Endothelial cell of umbilical vein (primary cell): ENCODE measurements around the gene RPS19BP1. TPM values are rescaled to one million over a fixed set of nuclear protein-coding genes. Genes with fewer than 3 reads are reported as not detected.

ENCODE experiments used
- BruUV-seq: library from RNA; stranded (reverse); fragments of 400-500 nt; replicated peaks from 2 replicates; lab custom pipeline; 2021; lab: Mats Ljungman, UMichigan
- CTCF ChIA-PET: fragments of 300-600, 350-600 bp; sonication (Branson Sonifier 250); formaldehyde crosslinking; loops from one replicate; lab custom pipeline; 2021; ENCODE audit warnings: antibody characterized with exemption, inconsistent platforms; lab: Charles Lee
- POLR2A ChIA-PET: fragments of 300-600, 350-600 bp; sonication (Branson Sonifier 250); formaldehyde crosslinking; loops from one replicate; lab custom pipeline; 2021; ENCODE audit warnings: antibody characterized with exemption, inconsistent platforms; lab: Charles Lee
- DNase-seq: peaks from one replicate; pipeline ENCODE4 v3.0.0-alpha.2; 2011; ENCODE audit warnings: low read depth, low spot score
- FAIRE-seq: peaks from 2 replicates; lab custom pipeline; 2011; peaks lifted over from hg19 to GRCh38; lab: Jason Lieb, UNC
- H2AFZ ChIP-seq: 2 replicates; pipeline ENCODE4 v1.6.0; 2012; ENCODE audit warnings: low read depth, low read length, control low read depth, inconsistent platforms
- H3K27ac ChIP-seq: 2 replicates; pipeline ENCODE4 v1.5.1; 2011; ENCODE audit warnings: low read depth, mild to moderate bottlenecking, control low read depth, low read length, moderate library complexity; ENCODE audit not compliant: insufficient read depth
- H3K27me3 ChIP-seq, 2 experiments: 2 replicates each; pipeline versions ENCODE4 v1.6.0 to v1.6.1; 2011; ENCODE audit warnings: low read length in 2 of 2, mixed read lengths in 1 of 2; ENCODE audit not compliant: control insufficient read depth in 2 of 2, insufficient read depth in 2 of 2
- H3K36me3 ChIP-seq, 2 experiments: 2 replicates in 1 of 2; 3 replicates in 1 of 2; pipeline ENCODE4 v1.5.1; 2011; ENCODE audit warnings: low read length in 2 of 2, mild to moderate bottlenecking in 1 of 2, moderate library complexity in 1 of 2; ENCODE audit not compliant: control insufficient read depth in 2 of 2, insufficient read depth in 2 of 2; ENCODE audit errors: extremely low read depth in 1 of 2
- H3K4me1 ChIP-seq: 3 replicates; pipeline ENCODE4 v1.5.1; 2011; ENCODE audit warnings: mild to moderate bottlenecking, low read length; ENCODE audit not compliant: control insufficient read depth, insufficient read depth; ENCODE audit errors: extremely low read depth
- H3K4me2 ChIP-seq: 2 replicates; pipeline ENCODE4 v1.6.1; 2011; ENCODE audit warnings: low read length, control low read depth, mixed read lengths; ENCODE audit not compliant: insufficient read depth
- H3K4me3 ChIP-seq, 3 experiments: fragments of 200-600 bp in 1 of 3; sonication (generic), shearing (Covaris generic) in 1 of 3; replicated peaks in 1 of 3; 2 replicates each; pipeline ENCODE4 v1.5.1; 2011 to 2016; ENCODE audit warnings: control low read depth in 3 of 3, low read length in 3 of 3, mild to moderate bottlenecking in 2 of 3, inconsistent platforms in 1 of 3, low read depth in 1 of 3, moderate library complexity in 1 of 3; ENCODE audit not compliant: insufficient read depth in 1 of 3
- H3K79me2 ChIP-seq: 2 replicates; pipeline ENCODE4 v1.6.0; 2012; ENCODE audit warnings: low read length, inconsistent platforms; ENCODE audit not compliant: control insufficient read depth, insufficient read depth
- H3K9ac ChIP-seq: replicated peaks from 2 replicates; pipeline ENCODE3; 2011; ENCODE audit warnings: low read length, control low read depth; ENCODE audit not compliant: insufficient read depth; ENCODE audit errors: extremely low read depth
- H3K9me1 ChIP-seq: replicated peaks from 3 replicates; pipeline ENCODE4 v1.6.0; 2011; ENCODE audit warnings: mild to moderate bottlenecking, low read length; ENCODE audit not compliant: control insufficient read depth, insufficient read depth; ENCODE audit errors: extremely low read depth
- H3K9me3 ChIP-seq: replicated peaks from 2 replicates; pipeline ENCODE4 v1.5.1; 2012; ENCODE audit warnings: low read length, inconsistent platforms; ENCODE audit not compliant: control insufficient read depth, insufficient read depth
- H4K20me1 ChIP-seq: replicated peaks from 2 replicates; pipeline ENCODE3; 2011; ENCODE audit warnings: mild to moderate bottlenecking, low read length; ENCODE audit not compliant: control insufficient read depth, insufficient read depth; ENCODE audit errors: extremely low read depth
- CTCF ChIP-seq, 2 donors: IDR thresholded peaks; 1 replicate in 1 of 2; 2 replicates in 1 of 2; pipeline ENCODE4 v1.5.1; 2011; ENCODE audit warnings: low read length in 2 of 2, mild to moderate bottlenecking in 2 of 2, moderate library complexity in 2 of 2, control low read depth in 1 of 2, inconsistent platforms in 1 of 2, low read depth in 1 of 2; ENCODE audit not compliant: insufficient read depth in 1 of 2; ENCODE audit errors: extremely low read depth in 1 of 2
- EZH2 ChIP-seq: IDR thresholded peaks from 2 replicates; pipeline ENCODE4 v1.6.1; 2012; ENCODE audit warnings: borderline replicate concordance, low read depth, mild to moderate bottlenecking, moderate library complexity, low read length, inconsistent platforms; ENCODE audit not compliant: severe bottlenecking
- FOS ChIP-seq: IDR thresholded peaks from 2 replicates; pipeline ENCODE4 v1.6.1; 2011; ENCODE audit warnings: mild to moderate bottlenecking, low read length, moderate library complexity, borderline replicate concordance; ENCODE audit not compliant: insufficient read depth
- GATA2 ChIP-seq: IDR thresholded peaks from 2 replicates; pipeline ENCODE4 v1.7.0; 2011; ENCODE audit warnings: low read depth, mild to moderate bottlenecking, moderate library complexity, mixed read lengths, low read length; ENCODE audit not compliant: insufficient read length, insufficient read depth
- JUN ChIP-seq: IDR thresholded peaks from 2 replicates; pipeline ENCODE4 v1.6.1; 2011; ENCODE audit warnings: borderline replicate concordance, low read depth; ENCODE audit not compliant: insufficient read length, insufficient read depth
- MYC ChIP-seq: IDR thresholded peaks from one replicate; pipeline ENCODE4 v1.6.1; 2011; ENCODE audit warnings: mild to moderate bottlenecking, low read depth, low read length
- POLR2A ChIP-seq: IDR thresholded peaks from 2 replicates; pipeline ENCODE4 v1.6.1; 2012; ENCODE audit warnings: low read depth, mild to moderate bottlenecking, control low read depth, low read length
- POLR2AphosphoS5 ChIP-seq: IDR thresholded peaks from 2 replicates; pipeline ENCODE4 v1.6.1; 2012; ENCODE audit warnings: low read depth, mild to moderate bottlenecking, control low read depth, low read length, moderate library complexity; ENCODE audit not compliant: insufficient read depth
- dilution Hi-C: fragments of 300-500 bp; cut with MboI; formaldehyde crosslinking; loops from one replicate; pipeline ENCODE4 v1.15.0; 2019; ENCODE audit warnings: low sequenced_read_pairs; ENCODE audit not compliant: extremely low pct_ligation_motif_present
- intact Hi-C: fragments of 100-400 bp; cut with micrococcal nuclease; formaldehyde crosslinking; loops from one replicate; pipeline ENCODE4 v1.10.0; 2022
- polyA plus RNA-seq, 4 experiments: library from polyadenylated mRNA; depleted of rRNA in 3 of 4; stranded (reverse) in 3 of 4; unstranded in 1 of 4; fragments of >200 nt; gene quantifications; 2 replicates each; pipeline versions ENCODE4 v1.2.1 to v1.2.3, GENCODE V29; 2011 to 2012; ENCODE audit warnings: missing spikeins in 1 of 4
- total RNA-seq: library from RNA; stranded (reverse); gene quantifications from 2 replicates; pipeline ENCODE4 v1.2.3, GENCODE V29; 2021
- TF ChIP-seq, protein P1 (sequence below): IDR thresholded peaks from 2 replicates; pipeline ENCODE4 v1.6.1; 2011; ENCODE audit not compliant: insufficient read depth, insufficient read length

Gene RPS19BP1
- total and polyA plus RNA-seq, 2 donors (not counting 3 experiments of a cell fraction or from before 2014, with no cell fraction given): 66.6 to 84.3 TPM

DNA sequence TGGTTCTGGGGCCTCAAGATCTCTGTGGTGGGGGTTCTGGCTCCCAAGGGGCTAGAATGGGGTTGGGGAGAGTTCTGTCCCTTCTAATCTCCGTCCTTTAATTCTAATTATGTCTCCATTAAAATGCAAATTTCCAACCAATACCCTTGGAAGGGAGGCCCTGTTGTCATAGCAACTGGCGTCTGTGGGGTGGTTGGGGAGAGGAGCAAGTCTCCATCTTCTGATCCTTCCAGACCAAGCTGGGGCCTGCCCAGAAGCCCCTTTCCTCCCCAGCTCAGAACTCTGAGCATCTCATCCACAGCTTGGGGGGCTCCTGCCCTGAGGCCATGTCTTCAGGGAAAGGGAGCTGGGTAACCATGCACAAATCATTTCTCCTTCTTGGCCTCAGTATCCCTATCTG is 5.4 kb upstream of the RPS19BP1 start:
- no peak overlapping the region for H3K9ac ChIP-seq
- H4K20me1 ChIP-seq: no peaks in the 10 kb centered on the region
- no peaks in the 10 kb centered on the region for H3K36me3 ChIP-seq
- no peak overlapping the region for H2AFZ ChIP-seq
- no peak overlapping the region for H3K27ac ChIP-seq
- peaks cover 1% of the 10 kb centered on the region for H3K4me1 ChIP-seq
- no peak overlapping the region for H3K4me2 ChIP-seq
- no peak for TF ChIP-seq POLR2AphosphoS5
- no peak for TF ChIP-seq JUN
- TF ChIP-seq MYC: no peak
- TF ChIP-seq POLR2A: no peak
- TF ChIP-seq, protein P1, sequence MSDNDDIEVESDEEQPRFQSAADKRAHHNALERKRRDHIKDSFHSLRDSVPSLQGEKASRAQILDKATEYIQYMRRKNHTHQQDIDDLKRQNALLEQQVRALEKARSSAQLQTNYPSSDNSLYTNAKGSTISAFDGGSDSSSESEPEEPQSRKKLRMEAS: no peak
- TF ChIP-seq EZH2: no peak
- no peak for TF ChIP-seq FOS
- no peak for TF ChIP-seq CTCF (IDR thresholded peaks at IDR 0.05; ENCODE audit: extremely low read depth in 1 of 2, insufficient read depth in 1 of 2, low read depth in 1 of 2, low read length in 2 of 2)
- TF ChIP-seq GATA2: no peak
- DNase-seq (no peak), FAIRE-seq (no peak)
- no peaks in the 10 kb centered on the region for H3K79me2 ChIP-seq
- ChIA-PET CTCF (interaction anchor here (1.1 to 6.1 kb wide), 6 partner anchors 11 to 499 kb away, joined by 3 to 62 read pairs (median 5); no protein-coding TSS in a partner anchor), POLR2A (no interaction called here)
- no peaks in the 10 kb centered on the region for H3K27me3 ChIP-seq
- no peaks in the 10 kb centered on the region for H3K9me1 ChIP-seq
- no peaks in the 10 kb centered on the region for H3K9me3 ChIP-seq
- no peak overlapping the region for H3K4me3 ChIP-seq
- intact Hi-C loops (no loop called here), dilution Hi-C loops (no loop called here)
- no TSS peak for BruUV-seq
